Skeletal muscle satellite cell (primary cell): ENCODE measurements around the gene TSFM.

Experiments used
- H3K27me3 ChIP-seq: 2 replicates; pipeline ENCODE4 v1.7.0; 2013; ENCODE audit warnings: low read length; ENCODE audit not compliant: control insufficient read depth, insufficient read depth
- H3K36me3 ChIP-seq: 2 replicates; pipeline ENCODE4 v1.7.0; 2013; ENCODE audit warnings: mild to moderate bottlenecking, control low read depth, low read length; ENCODE audit not compliant: insufficient read depth
- H3K4me1 ChIP-seq: 2 replicates; pipeline ENCODE4 v1.7.0; 2013; ENCODE audit warnings: low read length; ENCODE audit not compliant: control insufficient read depth, insufficient read depth
- H3K4me2 ChIP-seq: 2 replicates; pipeline ENCODE4 v1.7.0; 2013; ENCODE audit warnings: mild to moderate bottlenecking, low read length
- H3K4me3 ChIP-seq: 2 replicates; pipeline ENCODE4 v1.7.0; 2013; ENCODE audit warnings: low read length
- H3K9ac ChIP-seq: 2 replicates; pipeline ENCODE4 v1.7.0; 2013; ENCODE audit warnings: mild to moderate bottlenecking, low read depth, low read length, moderate library complexity
- H3K9me3 ChIP-seq: replicated peaks from 2 replicates; pipeline ENCODE4 v1.7.0; 2013; ENCODE audit warnings: mild to moderate bottlenecking, control low read depth, low read length

Gene TSFM

GRCh38 chr12:57822392-57823130, 40.0 kb downstream of the TSFM start:
- no peaks in the 10 kb centered on the region for H3K27me3 ChIP-seq
- no peak overlapping the region for H3K4me2 ChIP-seq
- H3K9me3 ChIP-seq: no peaks in the 10 kb centered on the region
- H3K4me3 ChIP-seq: no peak overlapping the region
- peaks cover 80% of the 10 kb centered on the region for H3K36me3 ChIP-seq
- H3K9ac ChIP-seq: no peak overlapping the region
- peaks cover under 1% of the 10 kb centered on the region for H3K4me1 ChIP-seq

GRCh38 chr12:57823131-57823907, 40.7 kb downstream of the TSFM start:
- Histone ChIP-seq H3K27me3 (no peaks in the 10 kb centered on the region), H3K9me3 (no peaks in the 10 kb centered on the region), H3K4me3 (no peak overlapping the region), H3K36me3 (peaks cover 84% of the 10 kb centered on the region), H3K4me1 (no peaks in the 10 kb centered on the region), H3K4me2 (no peak overlapping the region), H3K9ac (no peak overlapping the region)

GRCh38 chr12:57823908-57824640, 41.5 kb downstream of the TSFM start:
- Histone ChIP-seq H3K27me3 (no peaks in the 10 kb centered on the region), H3K4me1 (no peaks in the 10 kb centered on the region), H3K36me3 (peaks cover 86% of the 10 kb centered on the region), H3K4me2 (no peak overlapping the region), H3K9ac (no peak overlapping the region), H3K9me3 (no peaks in the 10 kb centered on the region), H3K4me3 (no peak overlapping the region)

- no peak overlapping the region for H3K4me3 ChIP-seq
- no peaks in the 10 kb centered on the region for H3K4me1 ChIP-seq
- H3K36me3 ChIP-seq: peaks cover 86% of the 10 kb centered on the region
- H3K4me2 ChIP-seq: no peak overlapping the region
- H3K27me3 ChIP-seq: no peaks in the 10 kb centered on the region
- H3K9me3 ChIP-seq: no peaks in the 10 kb centered on the region
- no peak overlapping the region for H3K9ac ChIP-seq
These were observed 42.9 kb downstream of the TSFM start for GRCh38 chr12:57825451-57825850.

GRCh38 chr12:57826400-57826799, 43.8 kb downstream of the TSFM start:
- Histone ChIP-seq H3K4me2 (no peak overlapping the region), H3K27me3 (no peaks in the 10 kb centered on the region), H3K4me1 (peaks cover under 1% of the 10 kb centered on the region), H3K4me3 (no peak overlapping the region), H3K36me3 (peaks cover 78% of the 10 kb centered on the region), H3K9me3 (no peaks in the 10 kb centered on the region), H3K9ac (no peak overlapping the region)

GRCh38 chr12:57826966-57827365, 44.4 kb downstream of the TSFM start:
- no peak overlapping the region for H3K4me3 ChIP-seq
- H3K4me2 ChIP-seq: no peak overlapping the region
- H3K36me3 ChIP-seq: peaks cover 73% of the 10 kb centered on the region
- H3K27me3 ChIP-seq: no peaks in the 10 kb centered on the region
- H3K9ac ChIP-seq: no peak overlapping the region
- peaks cover 6% of the 10 kb centered on the region for H3K4me1 ChIP-seq
- H3K9me3 ChIP-seq: no peaks in the 10 kb centered on the region

GRCh38 chr12:57829025-57829777, 46.6 kb downstream of the TSFM start:
- Histone ChIP-seq H3K4me1 (peaks cover 21% of the 10 kb centered on the region), H3K9me3 (no peaks in the 10 kb centered on the region), H3K4me3 (no peak overlapping the region), H3K36me3 (peaks cover 50% of the 10 kb centered on the region), H3K4me2 (no peak overlapping the region), H3K27me3 (no peaks in the 10 kb centered on the region), H3K9ac (no peak overlapping the region)

- Histone ChIP-seq H3K27me3 (no peaks in the 10 kb centered on the region), H3K4me3 (no peak overlapping the region), H3K36me3 (peaks cover 38% of the 10 kb centered on the region), H3K9ac (no peak overlapping the region), H3K4me2 (no peak overlapping the region), H3K4me1 (peaks cover 23% of the 10 kb centered on the region), H3K9me3 (no peaks in the 10 kb centered on the region)
These were observed 47.8 kb downstream of the TSFM start for GRCh38 chr12:57830393-57830792.

GRCh38 chr12:57832966-57833365, 50.4 kb downstream of the TSFM start:
- H3K9ac ChIP-seq: peak overlapping the region; percentile 11
- peaks cover 48% of the 10 kb centered on the region for H3K4me1 ChIP-seq
- H3K36me3 ChIP-seq: peaks cover 13% of the 10 kb centered on the region
- no peaks in the 10 kb centered on the region for H3K9me3 ChIP-seq
- H3K27me3 ChIP-seq: no peaks in the 10 kb centered on the region
- peak overlapping the region; percentile 66 for H3K4me2 ChIP-seq
- peak overlapping the region; percentile 40 for H3K4me3 ChIP-seq

GRCh38 chr12:57833672-57834071, 51.1 kb downstream of the TSFM start:
- peaks cover 8% of the 10 kb centered on the region for H3K36me3 ChIP-seq
- H3K4me3 ChIP-seq: no peak overlapping the region
- peaks cover 55% of the 10 kb centered on the region for H3K4me1 ChIP-seq
- peak overlapping the region; percentile 11 for H3K9ac ChIP-seq
- no peak overlapping the region for H3K4me2 ChIP-seq
- H3K9me3 ChIP-seq: no peaks in the 10 kb centered on the region
- H3K27me3 ChIP-seq: no peaks in the 10 kb centered on the region
